ENCODE data around the gene PCDHGC5. TPM values are rescaled to one million over a fixed set of nuclear protein-coding genes. Genes with fewer than 3 reads are reported as not detected.
A peak's percentile ranks its signal among the peaks of the same experiment; 100 is the strongest.

Gene PCDHGC5
- total and polyA plus RNA-seq, 2 experiments from 2014 or later = 1.8 to 2.2 TPM

DNA sequence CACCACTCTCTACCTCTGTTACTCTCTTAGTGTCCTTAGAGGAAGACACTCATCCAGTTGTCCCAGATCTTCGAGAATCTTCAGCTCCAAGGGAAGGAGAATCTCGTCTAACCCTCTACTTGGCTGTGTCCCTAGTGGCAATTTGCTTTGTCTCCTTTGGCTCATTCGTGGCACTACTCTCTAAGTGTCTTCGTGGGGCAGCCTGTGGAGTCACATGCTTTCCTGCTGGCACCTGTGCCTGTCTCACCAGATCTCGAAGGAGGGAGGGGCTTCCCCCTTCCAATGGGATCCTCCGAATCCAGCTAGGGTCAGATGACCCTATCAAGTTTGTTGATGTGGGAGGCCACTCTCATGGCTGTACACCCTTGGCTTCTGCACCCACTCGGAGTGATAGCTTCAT lies 1.8 kb upstream of the PCDHGC5 start:
- no peak overlapping the region for H2AFZ ChIP-seq
- no peak overlapping the region for H3K9ac ChIP-seq
- WGBS, 2 experiments (ENCODE audit: low coverage in 1 of 2, low lambda C conversion rate in 2 of 2, missing lambda C conversion rate in 2 of 2) = 75 to 78% methylated on average over 7 of the region's 7 CpGs
- no peak for DNase-seq
- H3K79me2 ChIP-seq (ENCODE audit: insufficient read depth) = peaks cover 86% of the 10 kb centered on the region
- in situ Hi-C loops (cut with MboI) = no loop called here
- TF ChIP-seq EZH2 (IDR thresholded peaks at IDR 0.05; ENCODE audit: insufficient read depth, poor library complexity, severe bottlenecking) = no peak
- TF ChIP-seq EZH2phosphoT487 (IDR thresholded peaks at IDR 0.05; ENCODE audit: insufficient read depth, low read depth) = no peak
- peaks cover 40% of the 10 kb centered on the region for H3K4me1 ChIP-seq (ENCODE audit: insufficient read depth)
- H3K27me3 ChIP-seq (replicated peaks; ENCODE audit: insufficient read depth) = no peaks in the 10 kb centered on the region
- H3K4me2 ChIP-seq (ENCODE audit: unreplicated experiment) = no peak overlapping the region
- H4K20me1 ChIP-seq (ENCODE audit: insufficient read depth) = no peaks in the 10 kb centered on the region
- no peak overlapping the region for H3K27ac ChIP-seq
- no peaks in the 10 kb centered on the region for H3K36me3 ChIP-seq (ENCODE audit: low read depth)
- peaks cover 36% of the 10 kb centered on the region for H3F3A ChIP-seq (ENCODE audit: insufficient read depth)
- no peak overlapping the region for H3K4me3 ChIP-seq
- H3K9me3 ChIP-seq (ENCODE audit: low read depth) = no peaks in the 10 kb centered on the region
- no peaks in the 10 kb centered on the region for H3K9me2 ChIP-seq (ENCODE audit: insufficient read depth)

DNA sequence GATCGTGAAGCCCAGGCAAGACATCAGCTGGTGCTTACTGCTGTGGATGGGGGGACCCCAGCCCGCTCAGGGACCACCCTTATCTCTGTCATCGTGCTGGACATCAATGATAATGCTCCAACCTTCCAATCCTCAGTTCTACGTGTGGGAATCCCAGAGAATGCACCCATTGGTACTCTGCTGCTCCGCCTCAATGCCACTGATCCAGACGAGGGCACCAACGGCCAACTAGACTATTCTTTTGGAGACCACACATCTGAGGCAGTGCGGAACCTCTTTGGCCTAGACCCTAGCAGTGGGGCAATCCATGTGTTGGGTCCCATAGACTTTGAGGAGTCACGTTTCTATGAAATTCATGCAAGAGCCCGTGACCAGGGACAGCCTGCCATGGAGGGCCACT lies 960 bp downstream of the PCDHGC5 start:
- H3K4me3 ChIP-seq = peak overlapping the region; percentile 60; the same call in 1 of the 2 replicates
- H3K9ac ChIP-seq = peak overlapping the region; percentile 55; the same call in 1 of the 2 replicates
- no peak overlapping the region for H2AFZ ChIP-seq
- WGBS, 2 experiments (ENCODE audit: low coverage in 1 of 2, low lambda C conversion rate in 2 of 2, missing lambda C conversion rate in 2 of 2) = 91 to 95% methylated on average over 10 of the region's 10 CpGs
- peaks cover 36% of the 10 kb centered on the region for H3F3A ChIP-seq (ENCODE audit: insufficient read depth)
- no peaks in the 10 kb centered on the region for H3K9me3 ChIP-seq (ENCODE audit: low read depth)
- H3K79me2 ChIP-seq (ENCODE audit: insufficient read depth) = peaks cover 84% of the 10 kb centered on the region
- no peaks in the 10 kb centered on the region for H3K27me3 ChIP-seq (replicated peaks; ENCODE audit: insufficient read depth)
- H3K27ac ChIP-seq = peak overlapping the region; percentile 79
- H3K4me1 ChIP-seq (ENCODE audit: insufficient read depth) = peaks cover 43% of the 10 kb centered on the region
- H3K9me2 ChIP-seq (ENCODE audit: insufficient read depth) = no peaks in the 10 kb centered on the region
- no peak for TF ChIP-seq EZH2 (IDR thresholded peaks at IDR 0.05; ENCODE audit: insufficient read depth, poor library complexity, severe bottlenecking)
- DNase-seq = no peak
- H4K20me1 ChIP-seq (ENCODE audit: insufficient read depth) = no peaks in the 10 kb centered on the region
- H3K4me2 ChIP-seq (ENCODE audit: unreplicated experiment) = peak overlapping the region; percentile 78
- in situ Hi-C loops (cut with MboI) = no loop called here
- H3K36me3 ChIP-seq (ENCODE audit: low read depth) = no peaks in the 10 kb centered on the region

DNA sequence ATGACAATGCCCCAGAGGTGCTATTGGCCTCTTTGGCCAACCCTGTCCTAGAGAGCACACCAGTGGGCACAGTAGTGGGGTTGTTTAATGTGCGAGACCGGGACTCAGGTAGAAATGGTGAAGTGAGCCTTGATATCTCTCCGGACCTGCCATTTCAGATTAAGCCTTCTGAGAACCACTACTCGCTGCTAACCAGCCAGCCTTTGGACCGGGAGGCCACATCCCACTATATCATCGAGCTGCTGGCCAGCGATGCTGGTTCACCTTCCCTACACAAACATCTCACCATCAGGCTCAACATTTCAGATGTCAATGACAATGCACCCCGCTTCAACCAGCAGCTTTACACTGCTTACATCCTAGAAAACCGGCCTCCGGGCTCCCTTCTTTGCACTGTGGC lies 1.4 kb downstream of the PCDHGC5 start:
- DNase-seq = no peak
- in situ Hi-C loops (cut with MboI) = no loop called here

DNA sequence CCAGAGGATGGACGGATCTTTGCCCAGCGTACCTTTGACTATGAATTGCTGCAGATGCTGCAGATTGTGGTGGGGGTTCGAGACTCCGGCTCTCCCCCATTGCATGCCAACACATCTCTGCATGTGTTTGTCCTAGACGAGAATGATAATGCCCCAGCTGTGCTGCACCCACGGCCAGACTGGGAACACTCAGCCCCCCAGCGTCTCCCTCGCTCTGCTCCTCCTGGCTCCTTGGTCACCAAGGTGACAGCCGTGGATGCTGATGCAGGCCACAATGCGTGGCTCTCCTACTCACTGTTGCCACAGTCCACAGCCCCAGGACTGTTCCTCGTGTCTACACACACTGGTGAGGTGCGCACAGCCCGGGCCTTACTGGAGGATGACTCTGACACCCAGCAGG lies 1.9 kb downstream of the PCDHGC5 start:
- peaks cover 84% of the 10 kb centered on the region for H3K79me2 ChIP-seq (ENCODE audit: insufficient read depth)
- WGBS, 2 experiments (ENCODE audit: low coverage in 1 of 2, low lambda C conversion rate in 2 of 2, missing lambda C conversion rate in 2 of 2) = 91 to 92% methylated on average over 13 of the region's 13 CpGs
- H3K4me2 ChIP-seq (ENCODE audit: unreplicated experiment) = no peak overlapping the region
- no peak for DNase-seq
- peaks cover 36% of the 10 kb centered on the region for H3F3A ChIP-seq (ENCODE audit: insufficient read depth)
- H3K27me3 ChIP-seq (replicated peaks; ENCODE audit: insufficient read depth) = no peaks in the 10 kb centered on the region
- no peaks in the 10 kb centered on the region for H3K9me3 ChIP-seq (ENCODE audit: low read depth)
- H3K4me3 ChIP-seq = no peak overlapping the region
- no peak overlapping the region for H3K9ac ChIP-seq
- H3K4me1 ChIP-seq (ENCODE audit: insufficient read depth) = peaks cover 40% of the 10 kb centered on the region
- TF ChIP-seq EZH2 (IDR thresholded peaks at IDR 0.05; ENCODE audit: insufficient read depth, poor library complexity, severe bottlenecking) (no peak), EZH2phosphoT487 (IDR thresholded peaks at IDR 0.05; ENCODE audit: insufficient read depth, low read depth) (no peak)
- H2AFZ ChIP-seq = no peak overlapping the region
- in situ Hi-C loops (cut with MboI) = no loop called here
- H3K36me3 ChIP-seq (ENCODE audit: low read depth) = no peaks in the 10 kb centered on the region
- no peaks in the 10 kb centered on the region for H3K9me2 ChIP-seq (ENCODE audit: insufficient read depth)
- H4K20me1 ChIP-seq (ENCODE audit: insufficient read depth) = no peaks in the 10 kb centered on the region
- H3K27ac ChIP-seq = no peak overlapping the region

More for the DNA sequence above, 1.4 kb downstream of the PCDHGC5 start:
- no peaks in the 10 kb centered on the region for H4K20me1 ChIP-seq (ENCODE audit: insufficient read depth)
- no peaks in the 10 kb centered on the region for H3K9me3 ChIP-seq (ENCODE audit: low read depth)
- H3K27me3 ChIP-seq (replicated peaks; ENCODE audit: insufficient read depth) = no peaks in the 10 kb centered on the region
- H3K4me1 ChIP-seq (ENCODE audit: insufficient read depth) = peaks cover 40% of the 10 kb centered on the region
- peaks cover 36% of the 10 kb centered on the region for H3F3A ChIP-seq (ENCODE audit: insufficient read depth)
- H3K4me3 ChIP-seq = no peak overlapping the region
- no peak for TF ChIP-seq EZH2 (IDR thresholded peaks at IDR 0.05; ENCODE audit: insufficient read depth, poor library complexity, severe bottlenecking)
- TF ChIP-seq EZH2phosphoT487 (IDR thresholded peaks at IDR 0.05; ENCODE audit: insufficient read depth, low read depth) = no peak
- peaks cover 84% of the 10 kb centered on the region for H3K79me2 ChIP-seq (ENCODE audit: insufficient read depth)
- H3K27ac ChIP-seq = no peak overlapping the region
- WGBS, 2 experiments (ENCODE audit: low coverage in 1 of 2, low lambda C conversion rate in 2 of 2, missing lambda C conversion rate in 2 of 2) = 93 to 96% methylated on average over 10 of the region's 10 CpGs
- no peaks in the 10 kb centered on the region for H3K9me2 ChIP-seq (ENCODE audit: insufficient read depth)
- H3K9ac ChIP-seq = no peak overlapping the region
- no peak overlapping the region for H3K4me2 ChIP-seq (ENCODE audit: unreplicated experiment)
- no peaks in the 10 kb centered on the region for H3K36me3 ChIP-seq (ENCODE audit: low read depth)
- no peak overlapping the region for H2AFZ ChIP-seq
